ENCODE measurements around the gene FILIP1L.
A peak's percentile ranks its signal among the peaks of the same experiment; 100 is the strongest.
"Not testable (repeated sequence)": the region's sequence is repeated elsewhere in the genome, so short reads cannot be mapped to it uniquely, and the experiment has no call there.

Gene FILIP1L

GRCh38 chr3:100073049-100073713 lies 41.1 kb downstream of the FILIP1L start:
- DNase-seq: no peak

GRCh38 chr3:100072326-100073048 lies 41.8 kb downstream of the FILIP1L start:
- no peak for DNase-seq

DNA sequence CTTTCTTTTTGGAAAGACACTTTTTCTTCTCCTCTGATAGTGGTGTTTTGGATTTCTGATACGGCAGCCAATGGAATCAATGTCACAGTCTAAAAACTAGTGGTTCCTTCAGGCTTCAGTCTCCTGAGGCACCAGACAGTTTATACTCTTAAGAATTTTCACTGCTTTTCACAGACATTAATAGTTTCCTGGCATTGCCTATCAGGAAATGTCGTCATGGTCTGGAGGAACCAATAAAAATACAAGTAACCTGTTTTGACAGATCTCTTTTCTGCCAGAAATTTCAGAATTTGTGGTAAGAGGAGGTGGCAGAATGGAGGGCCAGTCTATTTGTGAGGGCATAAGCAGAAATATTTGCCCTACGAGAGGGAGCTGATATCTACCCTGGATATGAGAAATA lies 44.8 kb downstream of the FILIP1L start:
- no peak for DNase-seq

DNA sequence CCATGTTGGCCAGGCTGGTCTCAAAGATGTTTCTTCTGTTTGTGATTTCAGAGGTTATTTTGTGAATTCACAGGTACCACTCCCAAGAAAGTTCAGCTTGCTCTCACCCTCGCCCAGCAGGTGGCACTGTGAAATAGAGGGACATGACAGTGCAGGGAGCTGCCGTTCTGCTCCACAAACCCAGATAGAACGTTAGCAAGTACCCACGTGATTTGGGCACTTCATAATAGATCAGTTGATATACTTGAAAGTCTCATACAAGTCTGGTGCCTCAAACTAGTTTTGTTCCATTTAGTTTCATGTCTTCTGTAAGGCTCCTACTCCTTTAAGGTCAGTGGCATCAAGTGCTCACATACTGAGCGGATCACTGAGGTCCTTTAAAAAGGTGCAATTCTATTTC lies 45.5 kb downstream of the FILIP1L start:
- peak; percentile 17 for DNase-seq

- DNase-seq: no peak
These were observed 46.7 kb downstream of the FILIP1L start for GRCh38 chr3:100067589-100067988.

GRCh38 chr3:100063929-100064461 lies 50.3 kb downstream of the FILIP1L start:
- no peak for DNase-seq

- no peak for DNase-seq
These were observed 51.6 kb downstream of the FILIP1L start for GRCh38 chr3:100062665-100063064.

DNA sequence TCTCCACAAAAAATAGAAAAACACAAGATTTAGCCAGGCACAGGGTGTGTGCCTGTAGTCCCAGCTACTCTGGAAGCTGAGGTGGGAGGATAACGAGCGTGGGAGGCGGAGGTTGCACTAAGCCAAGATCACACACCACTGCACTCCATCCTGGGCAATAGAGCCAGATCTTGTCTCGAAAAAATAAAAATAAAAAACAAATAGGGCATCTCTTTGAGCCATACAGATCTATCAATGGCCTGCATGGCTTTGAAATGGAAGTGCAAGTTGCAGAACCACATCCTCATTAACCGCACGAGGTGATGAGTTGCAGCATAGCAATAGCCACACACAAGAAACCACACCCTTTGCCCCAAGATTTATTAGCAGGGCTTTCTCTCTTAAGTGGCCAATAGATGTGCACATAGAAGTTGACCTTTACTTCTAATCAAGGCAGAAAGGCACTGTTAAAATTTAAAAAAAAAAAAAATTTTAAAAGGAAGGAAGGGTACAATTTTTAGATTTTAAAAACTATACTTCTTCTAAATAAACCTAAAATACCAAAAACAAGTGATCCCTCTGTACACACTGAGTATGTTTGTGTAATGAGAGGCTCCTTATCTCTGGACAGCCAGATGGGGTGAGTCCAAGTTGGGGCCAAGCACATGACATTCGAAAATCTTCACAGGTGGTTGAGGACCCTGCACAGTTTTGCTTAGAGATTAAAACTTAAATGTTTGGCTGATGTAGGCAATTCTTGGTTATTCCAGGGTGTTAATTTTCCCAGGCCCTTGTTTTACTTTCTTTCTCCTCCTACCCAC lies 53.4 kb downstream of the FILIP1L start:
- DNase-seq: no peak

- DNase-seq: no peak
These were observed 54.8 kb downstream of the FILIP1L start for GRCh38 chr3:100059472-100059871.

DNA sequence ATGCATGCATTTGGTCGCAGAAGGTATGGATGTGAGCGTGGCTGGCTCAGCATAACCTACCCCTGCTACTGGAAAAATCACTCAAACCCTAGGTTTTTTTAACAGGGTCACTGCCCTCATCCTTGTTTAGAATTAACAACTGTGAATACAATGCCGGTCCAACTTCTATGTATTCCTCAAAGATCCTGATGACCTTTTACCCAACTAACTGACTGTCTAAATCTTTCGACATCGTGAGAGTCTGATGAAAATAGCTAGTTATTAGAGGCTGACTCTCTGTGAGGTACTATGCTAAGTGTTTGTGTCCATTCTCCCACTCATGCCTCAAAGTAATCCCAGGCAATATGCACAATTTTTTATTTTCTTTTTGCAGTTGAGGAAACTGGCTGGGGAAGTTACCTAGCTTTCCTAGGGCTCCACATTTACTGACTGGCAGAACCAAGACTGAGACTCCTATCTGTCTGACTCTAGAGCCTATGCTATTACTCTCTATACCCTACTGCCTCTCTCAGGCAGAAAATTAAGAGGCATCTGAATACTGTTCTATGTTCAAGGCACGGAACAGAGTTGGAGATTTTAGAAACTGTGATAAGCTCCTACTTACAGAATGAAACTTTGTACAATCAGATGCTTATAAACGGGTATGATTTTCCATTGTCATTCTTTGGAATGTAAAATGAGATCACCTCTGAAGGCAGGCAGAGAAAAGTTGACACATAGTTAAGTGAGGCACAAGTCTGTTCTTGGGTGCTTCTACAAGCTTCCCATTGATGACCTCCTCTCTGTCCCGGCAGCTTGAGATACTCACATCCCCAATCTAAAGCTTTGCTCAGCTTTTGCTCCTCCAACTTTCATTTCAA lies 56.4 kb downstream of the FILIP1L start:
- no peak for DNase-seq

- DNase-seq: no peak
These were observed 60.2 kb downstream of the FILIP1L start for GRCh38 chr3:100053951-100054620.

- not testable (repeated sequence) for DNase-seq
These were observed 62.8 kb downstream of the FILIP1L start for GRCh38 chr3:100051513-100051912.

- no peak for DNase-seq
These were observed 66.1 kb downstream of the FILIP1L start for GRCh38 chr3:100048248-100048647.

- no peak for DNase-seq
These were observed 66.7 kb downstream of the FILIP1L start for GRCh38 chr3:100047455-100048141.

DNA sequence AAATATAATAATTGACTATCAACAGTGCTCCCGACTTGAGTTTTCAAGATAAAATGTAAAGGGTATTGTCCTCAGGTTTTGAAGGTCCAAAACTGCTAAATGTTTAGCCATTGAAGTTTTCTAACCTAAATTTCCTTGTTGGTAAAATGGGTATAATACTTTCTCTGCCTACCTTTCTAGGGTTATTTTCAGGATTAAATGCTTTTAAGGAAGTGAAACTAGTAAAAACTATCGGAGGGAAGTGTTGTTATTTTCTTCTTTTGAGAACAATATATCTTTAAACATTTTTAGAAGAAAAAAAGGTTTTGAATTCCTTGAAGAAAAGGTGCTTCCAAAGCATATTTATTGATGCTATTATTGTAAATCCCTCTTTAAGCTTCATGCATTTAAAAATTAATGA lies 67.3 kb downstream of the FILIP1L start:
- no peak for DNase-seq

DNA sequence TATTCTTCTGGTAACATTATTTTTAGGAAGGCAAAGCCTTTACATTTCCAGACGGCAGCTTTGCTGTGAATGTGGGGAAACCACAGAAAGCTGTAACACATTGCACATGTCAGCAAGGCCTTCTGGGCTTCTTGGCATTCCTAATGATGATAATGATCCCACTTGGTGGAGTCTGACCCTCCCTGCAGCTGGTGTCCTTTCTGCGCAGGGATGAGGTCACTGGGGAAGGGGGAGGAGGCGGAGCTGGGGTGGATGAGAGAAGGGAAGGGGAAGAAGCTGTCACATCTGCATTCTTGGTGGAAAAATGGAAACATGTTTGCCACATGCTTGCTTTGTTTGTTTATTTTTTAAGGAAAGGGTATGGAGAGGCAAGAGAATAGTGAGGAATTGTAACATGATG lies 68.6 kb downstream of the FILIP1L start:
- DNase-seq: no peak

DNA sequence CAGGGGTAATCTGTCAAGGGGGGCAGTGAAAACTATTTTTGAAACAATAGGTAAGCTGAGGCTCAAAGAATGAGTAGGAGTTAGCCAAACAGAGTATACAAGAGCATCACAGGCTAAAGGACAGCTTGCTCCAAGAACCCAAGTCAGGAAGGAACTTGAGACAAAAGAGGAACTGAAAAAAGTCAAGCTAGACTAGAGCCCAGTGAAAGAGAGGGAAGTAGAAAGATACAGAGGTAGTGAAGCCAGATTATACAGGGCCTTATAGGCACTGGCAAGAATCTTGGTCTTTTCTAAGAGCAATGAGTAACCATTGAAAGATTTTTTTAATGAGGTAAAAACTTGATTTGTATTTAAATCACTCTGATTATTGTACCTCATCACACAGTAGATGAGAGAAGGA lies 69.9 kb downstream of the FILIP1L start:
- DNase-seq: no peak

GRCh38 chr3:100043271-100043670 lies 71.0 kb downstream of the FILIP1L start:
- no peak for DNase-seq

DNA sequence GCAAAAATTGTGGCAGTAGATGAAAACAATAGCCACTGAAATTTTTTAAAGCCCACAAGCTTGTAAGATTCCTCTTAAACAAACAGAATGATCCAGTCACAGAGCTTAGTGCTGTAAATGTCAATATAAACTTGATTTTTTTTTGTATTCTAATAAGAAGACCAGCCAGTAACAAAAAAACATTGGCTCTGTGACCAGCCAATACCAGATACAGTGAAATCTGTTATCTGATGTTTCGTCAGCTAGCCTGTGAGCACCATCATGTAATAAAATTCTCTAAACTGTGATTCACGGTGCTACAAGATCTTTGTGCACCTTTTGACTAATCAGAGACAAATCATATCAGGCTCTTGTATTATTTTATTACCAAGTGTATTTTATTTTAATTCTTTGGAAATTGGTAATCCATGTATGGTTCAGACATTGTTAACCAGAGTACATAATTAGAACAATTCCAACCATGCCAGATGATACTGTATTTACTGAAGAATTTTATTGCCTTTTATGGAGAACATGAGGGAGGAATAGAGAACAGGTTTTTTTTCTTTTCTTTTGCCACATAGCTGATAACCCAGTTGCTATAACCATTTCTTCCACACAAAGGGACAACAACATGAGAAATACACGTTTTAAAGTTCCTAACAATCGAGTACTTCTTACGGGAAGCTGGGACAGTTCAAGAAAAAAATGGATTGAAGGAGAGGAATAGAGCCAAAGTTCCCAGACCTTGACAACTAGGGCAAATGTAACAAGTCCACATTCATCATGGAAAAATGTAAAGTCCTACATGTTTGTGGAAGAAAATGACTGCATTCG lies 71.9 kb downstream of the FILIP1L start:
- no peak for DNase-seq

- DNase-seq: no peak
These were observed 73.0 kb downstream of the FILIP1L start for GRCh38 chr3:100041328-100041749.
